Kidney (tissue), 14 donors: ENCODE results near the gene CHRNB2. TPM values are rescaled to one million over a fixed set of nuclear protein-coding genes. Genes with fewer than 3 reads are reported as not detected.

Experiments used
- DNase-seq, 5 donors: peaks; one replicate each; pipeline ENCODE4 v3.0.0-alpha.2; 2013 to 2020
- FAIRE-seq: peaks from 2 replicates; lab custom pipeline; 2012; peaks lifted over from hg19 to GRCh38; lab: Jason Lieb, UNC
- H3K27ac ChIP-seq, 2 donors: one replicate each; pipeline ENCODE4 v1.7.0; 2013; ENCODE audit warnings: low read depth in 2 of 2, low read length in 2 of 2, inconsistent platforms in 1 of 2
- H3K27me3 ChIP-seq: one replicate; pipeline ENCODE4 v1.7.1; 2013; ENCODE audit warnings: low read length, inconsistent platforms; ENCODE audit not compliant: control insufficient read depth, insufficient read depth
- H3K36me3 ChIP-seq, 3 donors: one replicate each; pipeline versions ENCODE4 v1.7.0 to v1.7.1; 2013; ENCODE audit warnings: low read length in 3 of 3, control low read depth in 1 of 3, inconsistent platforms in 1 of 3; ENCODE audit not compliant: insufficient read depth in 3 of 3, control insufficient read depth in 2 of 3
- H3K4me1 ChIP-seq, 3 donors: one replicate each; pipeline versions ENCODE4 v1.7.0 to v1.7.1; 2013; ENCODE audit warnings: low read length in 3 of 3, inconsistent platforms in 1 of 3, low read depth in 1 of 3; ENCODE audit not compliant: control insufficient read depth in 2 of 3, insufficient read depth in 2 of 3
- H3K4me3 ChIP-seq, 3 donors: one replicate each; pipeline versions ENCODE4 v1.7.0 to v1.8.1; 2013; ENCODE audit warnings: low read length in 3 of 3, control low read depth in 1 of 3, inconsistent platforms in 1 of 3
- H3K9ac ChIP-seq, 3 donors: one replicate each; pipeline versions ENCODE4 v1.7.0 to v1.7.1; 2013; ENCODE audit warnings: low read length in 3 of 3, control low read depth in 1 of 3, inconsistent platforms in 1 of 3
- H3K9me3 ChIP-seq, 3 donors: one replicate each; pipeline versions ENCODE4 v1.7.0 to v1.7.1; 2013; ENCODE audit warnings: low read length in 3 of 3, control low read depth in 1 of 3, inconsistent platforms in 1 of 3; ENCODE audit not compliant: control insufficient read depth in 2 of 3, insufficient read depth in 1 of 3
- CTCF ChIP-seq: IDR thresholded peaks from 3 replicates; pipeline ENCODE4 v1.5.1; 2012; ENCODE audit warnings: mild to moderate bottlenecking, moderate library complexity, borderline replicate concordance; ENCODE audit not compliant: insufficient read depth; ENCODE audit errors: extremely low read depth
- intact Hi-C: fragments of 100-400 bp; cut with DNase I; formaldehyde crosslinking; loops from one replicate; pipeline ENCODE4 v1.11.1; 2022
- polyA plus RNA-seq: library from polyadenylated mRNA; stranded (reverse); fragments of 350-450 nt; fragmentation: Illumina TruSeq; extraction: RNeasy Lipid Tissue Mini Kit (QIAGEN cat#74804); gene quantifications from one replicate; pipeline ENCODE4 v1.2.3, GENCODE V29; 2014; ENCODE audit warnings: low read depth, low replicate concordance; ENCODE audit not compliant: insufficient read depth
- total RNA-seq: library from RNA; stranded (reverse); fragmentation: NEBNext Ultra II Directional; extraction: Animal tissue kit (Norgen Biotek cat#: 25700); gene quantifications from one replicate; pipeline ENCODE4 v1.2.1, GENCODE V29; 2021
- donor health status: control.
- donor health status: control.
- donor health status: control.
- donor health status: control.
- donor health status: control.
- donor health status: DM: yes; HTN: yes; CAD: no.
- donor health status: Normal renal cell carcinoma (clear cell type).

CHRNB2 gene
- total and polyA plus RNA-seq, 2 donors from 2014 or later = 0.60 TPM; not detected in 1

DNA sequence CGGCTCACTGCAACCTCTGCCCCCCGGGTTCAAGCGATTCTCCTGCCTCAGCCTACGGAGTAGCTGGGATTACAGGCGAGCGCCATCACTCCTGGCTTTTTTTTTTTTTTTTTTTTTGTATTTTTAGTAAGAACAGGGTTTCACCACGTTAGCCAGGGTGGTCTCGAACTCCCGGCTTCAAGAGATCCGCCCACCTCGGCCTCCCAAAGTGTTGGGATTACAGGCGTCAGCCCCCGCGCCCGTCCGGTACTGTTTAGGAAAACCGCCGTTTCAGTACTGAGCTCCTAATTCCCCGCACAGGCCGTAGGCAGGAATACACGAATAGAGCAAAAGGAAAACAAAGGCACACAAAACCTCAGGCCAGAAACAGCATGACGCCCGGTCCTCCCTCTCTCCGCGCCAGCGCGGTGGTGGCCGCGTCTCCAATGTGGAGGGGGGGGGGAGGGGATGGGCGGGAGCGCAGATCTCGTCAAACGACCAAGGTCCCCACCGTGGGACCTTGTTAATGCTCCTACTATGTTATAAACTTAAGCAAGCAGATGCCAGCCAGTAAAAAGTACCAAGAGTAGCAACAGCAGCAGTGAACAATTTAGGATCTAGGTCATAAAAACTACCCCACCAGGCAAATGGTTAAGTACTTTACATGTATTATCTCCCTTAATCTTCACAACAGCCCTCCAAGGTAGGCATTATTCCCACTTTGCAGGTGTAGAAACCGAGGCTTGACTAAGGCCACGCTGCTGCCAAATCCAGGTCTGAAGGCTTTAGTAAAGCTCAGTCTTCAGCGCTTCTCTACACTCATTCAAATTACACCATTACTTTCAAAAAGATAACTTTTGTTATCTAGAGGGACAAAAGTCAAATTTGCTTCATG lies 41.1 kb downstream of the CHRNB2 start:
- DNase-seq (peak; percentile 57 to 84 (median 76)), FAIRE-seq (no peak)
- H3K27me3 ChIP-seq = no peaks in the 10 kb centered on the region
- no peak for TF ChIP-seq CTCF
- H3K27ac ChIP-seq = peak overlapping the region; percentile 96 to 98
- H3K36me3 ChIP-seq = no peaks in the 10 kb centered on the region
- H3K9ac ChIP-seq = peak overlapping the region; percentile 66 to 95 (median 71)
- H3K9me3 ChIP-seq = no peaks in the 10 kb centered on the region
- H3K4me3 ChIP-seq = peak overlapping the region; percentile 99 to 100 (median 99)
- peaks cover 3 to 14% (median 10%) of the 10 kb centered on the region in 3 donors for H3K4me1 ChIP-seq
- intact Hi-C loops = no loop called here

- Histone ChIP-seq H3K9me3 (no peaks in the 10 kb centered on the region), H3K36me3 (no peaks in the 10 kb centered on the region), H3K27ac (no peak overlapping the region), H3K4me3 (no peak overlapping the region), H3K4me1 (peaks cover 3 to 11% (median 8%) of the 10 kb centered on the region in 3 donors), H3K27me3 (no peaks in the 10 kb centered on the region), H3K9ac (no peak overlapping the region)
- DNase-seq (peak in 1 of 5 donors; percentile 13), FAIRE-seq (no peak)
- TF ChIP-seq CTCF = no peak
- intact Hi-C loops = no loop called here
Observed at GRCh38 chr1:154609398-154610380, 42.1 kb downstream of the CHRNB2 start.

DNA sequence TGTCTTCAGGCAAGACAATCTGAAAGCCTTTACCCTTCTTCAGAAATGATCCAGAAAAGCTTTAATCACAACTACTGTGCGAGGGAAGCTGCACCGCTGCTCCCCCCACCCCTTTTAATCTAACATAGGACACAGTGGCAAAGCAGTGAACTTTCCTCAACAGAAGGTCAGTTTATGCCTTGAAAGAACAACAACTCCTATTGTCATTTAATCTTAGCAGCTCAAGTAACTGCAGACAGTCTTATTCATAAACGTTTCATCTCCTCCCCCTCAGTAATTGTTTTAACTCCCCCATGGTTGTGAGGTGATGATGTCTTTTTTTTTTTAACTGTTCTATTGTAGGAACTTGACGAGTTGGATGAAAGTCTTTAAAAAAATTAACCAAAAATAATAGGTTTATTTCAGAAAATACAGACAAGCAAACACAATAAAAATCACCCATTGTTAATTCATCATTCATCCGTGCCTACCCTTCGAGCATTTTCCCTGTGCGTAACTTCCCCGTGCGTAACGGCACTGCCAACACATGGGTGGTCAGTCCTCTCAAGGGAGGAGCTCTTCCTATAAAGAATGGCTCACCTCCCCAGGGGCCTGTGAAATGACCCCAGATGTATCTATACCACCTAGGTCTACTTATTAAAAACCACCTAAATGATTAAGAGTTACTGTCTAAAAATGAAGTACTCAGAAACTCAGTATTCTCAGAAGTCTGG lies 43.7 kb downstream of the CHRNB2 start:
- H3K36me3 ChIP-seq = no peaks in the 10 kb centered on the region
- intact Hi-C loops = no loop called here
- peaks cover 3 to 8% (median 4%) of the 10 kb centered on the region in 3 donors for H3K4me1 ChIP-seq
- no peak overlapping the region for H3K4me3 ChIP-seq
- H3K27ac ChIP-seq = no peak overlapping the region
- FAIRE-seq = no peak
- no peaks in the 10 kb centered on the region for H3K9me3 ChIP-seq
- no peak for TF ChIP-seq CTCF
- DNase-seq = peak in 3 of 5 donors; percentile 17 to 56 (median 54)
- no peak overlapping the region for H3K9ac ChIP-seq
- no peaks in the 10 kb centered on the region for H3K27me3 ChIP-seq
